K562 (cell line): ENCODE measurements around the gene TIMM8A. TPM values are rescaled to one million over a fixed set of nuclear protein-coding genes. Genes with fewer than 3 reads are reported as not detected.

ENCODE experiments used
- ATF3 ChIP-seq, 2 experiments: fragments of 450-650 bp in 1 of 2; sonication (generic) in 1 of 2; formaldehyde crosslinking in 1 of 2; IDR thresholded peaks in 1 of 2; conservative IDR thresholded peaks in 1 of 2; 2 replicates each; pipeline versions ENCODE4 v1.6.1 to v1.8.1; 2016 to 2023; ENCODE audit warnings: mild to moderate bottlenecking in 2 of 2, moderate library complexity in 2 of 2, inconsistent platforms in 1 of 2, missing genetic modification reagents in 1 of 2
- GABPA ChIP-seq: fragments of 200-800 bp; sonication (Bioruptor generic); conservative IDR thresholded peaks from 2 replicates; pipeline ENCODE4 v1.6.1; 2016; ENCODE audit warnings: low read depth, missing genetic modification characterization, missing compliant biosample characterization
- MEF2A ChIP-seq: IDR thresholded peaks from 2 replicates; pipeline ENCODE4 v1.6.1; 2011; ENCODE audit warnings: low read depth, mild to moderate bottlenecking, low read length, moderate library complexity; ENCODE audit not compliant: control insufficient read depth
- NCOA4 ChIP-seq: fragments of 450-650 bp; IDR thresholded peaks from 2 replicates; pipeline ENCODE4 v1.6.1; 2018; ENCODE audit warnings: mild to moderate bottlenecking; ENCODE audit not compliant: partially characterized antibody
- RBBP5 ChIP-seq: fragments of 200-600 bp; sonication (generic); IDR thresholded peaks from 2 replicates; pipeline ENCODE4 v1.6.1; 2012; ENCODE audit warnings: borderline replicate concordance, mild to moderate bottlenecking, low read length, control low read depth, inconsistent platforms; ENCODE audit not compliant: insufficient read depth, poor library complexity, severe bottlenecking
- YY1 ChIP-seq, 3 experiments: IDR thresholded peaks; 2 replicates each; pipeline ENCODE4 v1.6.1; 2011; ENCODE audit warnings: low read length in 2 of 3, mild to moderate bottlenecking in 2 of 3, moderate library complexity in 2 of 3, borderline replicate concordance in 1 of 3, control low read depth in 1 of 3, low read depth in 1 of 3; ENCODE audit not compliant: insufficient read depth in 3 of 3, insufficient replicate concordance in 2 of 3, control insufficient read depth in 1 of 3, insufficient read length in 1 of 3; ENCODE audit errors: extremely low read depth in 1 of 3
- ZFPM2 ChIP-seq: fragments of 250-450 bp; sonication (Bioruptor Pico); IDR thresholded peaks from 2 replicates; pipeline ENCODE4 v1.5.1; 2022; ENCODE audit warnings: mild to moderate bottlenecking
- polyA plus RNA-seq, 8 experiments: library from polyadenylated mRNA; depleted of rRNA in 4 of 8; stranded (reverse) in 5 of 8; unstranded in 3 of 8; fragments of >200 nt; fragmentation: Nextera tagmentation in 2 of 8; fragmentation: Illumina TruSeq in 1 of 8; extraction: Ambion mirVana in 2 of 8; extraction: Trizol in 1 of 8; gene quantifications; 2 replicates each; pipeline versions ENCODE4 v1.2.1 to v1.2.3, GENCODE V29; 2011 to 2014; ENCODE audit warnings: inconsistent platforms in 1 of 8, missing spikeins in 1 of 8
- total RNA-seq, 7 experiments: library from RNA; depleted of rRNA in 6 of 7; stranded (reverse); fragments of >200 nt in 6 of 7; fragmentation: Illumina TruSeq in 2 of 7; extraction: Trizol in 2 of 7; gene quantifications; 2 replicates each; pipeline versions ENCODE4 v1.2.1 to v1.2.3, GENCODE V29; 2011 to 2021; ENCODE audit warnings: low replicate concordance in 1 of 7
- TF ChIP-seq, protein P1 (sequence below), 2 experiments: fragments of 450-650 bp in 1 of 2; sonication (generic) in 1 of 2; formaldehyde crosslinking; conservative IDR thresholded peaks; 2 replicates each; pipeline versions ENCODE4 v1.4.0 to v1.8.1; 2020 to 2022; ENCODE audit warnings: mild to moderate bottlenecking in 1 of 2, missing genetic modification reagents in 1 of 2
- TF ChIP-seq, protein P2 (sequence below): fragments of 450-650 bp; IDR thresholded peaks from 2 replicates; pipeline ENCODE4 v1.7.0; 2016; ENCODE audit warnings: borderline replicate concordance
- TF ChIP-seq, protein P3 (sequence below): fragments of 450-650 bp; formaldehyde crosslinking; IDR thresholded peaks from 2 replicates; pipeline ENCODE4 v1.4.0; 2020; ENCODE audit warnings: mild to moderate bottlenecking, moderate library complexity
- TF ChIP-seq, protein P4 (sequence below), 3 experiments: fragments of 200-800 bp in 1 of 3; fragments of 250-450 bp in 1 of 3; fragments of 450-650 bp in 1 of 3; sonication (Bioruptor Pico) in 1 of 3; sonication (Bioruptor generic) in 1 of 3; formaldehyde crosslinking in 1 of 3; IDR thresholded peaks; 2 replicates each; pipeline versions ENCODE4 v1.6.1 to v1.8.0; 2016 to 2022; ENCODE audit warnings: mild to moderate bottlenecking in 2 of 3, missing genetic modification characterization in 2 of 3, missing compliant biosample characterization in 1 of 3, moderate library complexity in 1 of 3

The TIMM8A gene
- total and polyA plus RNA-seq, 9 of the 15 experiments (the other 6 are each of a cell fraction or from before 2014, with no cell fraction given): 10.9 to 132 (median 41.1) TPM

GRCh38 chrX:101390664-101391525 is 42.4 kb upstream of the TIMM8A start, which contains the start of gene RPL36A (continued):
- peak; percentile 87 for TF ChIP-seq RBBP5
- peak; percentile 26; the same call in 1 of the 2 replicates for TF ChIP-seq MEF2A
- no peak for TF ChIP-seq ZFPM2
- TF ChIP-seq NCOA4: no peak
- TF ChIP-seq, protein P1, sequence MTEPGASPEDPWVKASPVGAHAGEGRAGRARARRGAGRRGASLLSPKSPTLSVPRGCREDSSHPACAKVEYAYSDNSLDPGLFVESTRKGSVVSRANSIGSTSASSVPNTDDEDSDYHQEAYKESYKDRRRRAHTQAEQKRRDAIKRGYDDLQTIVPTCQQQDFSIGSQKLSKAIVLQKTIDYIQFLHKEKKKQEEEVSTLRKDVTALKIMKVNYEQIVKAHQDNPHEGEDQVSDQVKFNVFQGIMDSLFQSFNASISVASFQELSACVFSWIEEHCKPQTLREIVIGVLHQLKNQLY (CRISPR knock-in tag; conservative IDR thresholded peaks at IDR 0.05): no peak
- peak; percentile 90 for TF ChIP-seq GABPA (tag)
- TF ChIP-seq ATF3 (IDR thresholded peaks at IDR 0.05): peak; percentile 66
- no peak for TF ChIP-seq ATF3 (CRISPR knock-in tag; conservative IDR thresholded peaks at IDR 0.05)
- TF ChIP-seq, protein P2, sequence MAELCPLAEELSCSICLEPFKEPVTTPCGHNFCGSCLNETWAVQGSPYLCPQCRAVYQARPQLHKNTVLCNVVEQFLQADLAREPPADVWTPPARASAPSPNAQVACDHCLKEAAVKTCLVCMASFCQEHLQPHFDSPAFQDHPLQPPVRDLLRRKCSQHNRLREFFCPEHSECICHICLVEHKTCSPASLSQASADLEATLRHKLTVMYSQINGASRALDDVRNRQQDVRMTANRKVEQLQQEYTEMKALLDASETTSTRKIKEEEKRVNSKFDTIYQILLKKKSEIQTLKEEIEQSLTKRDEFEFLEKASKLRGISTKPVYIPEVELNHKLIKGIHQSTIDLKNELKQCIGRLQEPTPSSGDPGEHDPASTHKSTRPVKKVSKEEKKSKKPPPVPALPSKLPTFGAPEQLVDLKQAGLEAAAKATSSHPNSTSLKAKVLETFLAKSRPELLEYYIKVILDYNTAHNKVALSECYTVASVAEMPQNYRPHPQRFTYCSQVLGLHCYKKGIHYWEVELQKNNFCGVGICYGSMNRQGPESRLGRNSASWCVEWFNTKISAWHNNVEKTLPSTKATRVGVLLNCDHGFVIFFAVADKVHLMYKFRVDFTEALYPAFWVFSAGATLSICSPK: no peak
- TF ChIP-seq, protein P3, sequence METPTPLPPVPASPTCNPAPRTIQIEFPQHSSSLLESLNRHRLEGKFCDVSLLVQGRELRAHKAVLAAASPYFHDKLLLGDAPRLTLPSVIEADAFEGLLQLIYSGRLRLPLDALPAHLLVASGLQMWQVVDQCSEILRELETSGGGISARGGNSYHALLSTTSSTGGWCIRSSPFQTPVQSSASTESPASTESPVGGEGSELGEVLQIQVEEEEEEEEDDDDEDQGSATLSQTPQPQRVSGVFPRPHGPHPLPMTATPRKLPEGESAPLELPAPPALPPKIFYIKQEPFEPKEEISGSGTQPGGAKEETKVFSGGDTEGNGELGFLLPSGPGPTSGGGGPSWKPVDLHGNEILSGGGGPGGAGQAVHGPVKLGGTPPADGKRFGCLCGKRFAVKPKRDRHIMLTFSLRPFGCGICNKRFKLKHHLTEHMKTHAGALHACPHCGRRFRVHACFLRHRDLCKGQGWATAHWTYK (CRISPR knock-in tag): no peak
- TF ChIP-seq YY1 (IDR thresholded peaks at IDR 0.05; ENCODE audit: borderline replicate concordance in 1 of 3, control insufficient read depth in 1 of 3, extremely low read depth in 1 of 3, insufficient read depth in 3 of 3, insufficient read length in 1 of 3, insufficient replicate concordance in 2 of 3, low read depth in 1 of 3, low read length in 2 of 3): peak in 2 of 3 experiments; percentile 39 to 45
- TF ChIP-seq, protein P4, sequence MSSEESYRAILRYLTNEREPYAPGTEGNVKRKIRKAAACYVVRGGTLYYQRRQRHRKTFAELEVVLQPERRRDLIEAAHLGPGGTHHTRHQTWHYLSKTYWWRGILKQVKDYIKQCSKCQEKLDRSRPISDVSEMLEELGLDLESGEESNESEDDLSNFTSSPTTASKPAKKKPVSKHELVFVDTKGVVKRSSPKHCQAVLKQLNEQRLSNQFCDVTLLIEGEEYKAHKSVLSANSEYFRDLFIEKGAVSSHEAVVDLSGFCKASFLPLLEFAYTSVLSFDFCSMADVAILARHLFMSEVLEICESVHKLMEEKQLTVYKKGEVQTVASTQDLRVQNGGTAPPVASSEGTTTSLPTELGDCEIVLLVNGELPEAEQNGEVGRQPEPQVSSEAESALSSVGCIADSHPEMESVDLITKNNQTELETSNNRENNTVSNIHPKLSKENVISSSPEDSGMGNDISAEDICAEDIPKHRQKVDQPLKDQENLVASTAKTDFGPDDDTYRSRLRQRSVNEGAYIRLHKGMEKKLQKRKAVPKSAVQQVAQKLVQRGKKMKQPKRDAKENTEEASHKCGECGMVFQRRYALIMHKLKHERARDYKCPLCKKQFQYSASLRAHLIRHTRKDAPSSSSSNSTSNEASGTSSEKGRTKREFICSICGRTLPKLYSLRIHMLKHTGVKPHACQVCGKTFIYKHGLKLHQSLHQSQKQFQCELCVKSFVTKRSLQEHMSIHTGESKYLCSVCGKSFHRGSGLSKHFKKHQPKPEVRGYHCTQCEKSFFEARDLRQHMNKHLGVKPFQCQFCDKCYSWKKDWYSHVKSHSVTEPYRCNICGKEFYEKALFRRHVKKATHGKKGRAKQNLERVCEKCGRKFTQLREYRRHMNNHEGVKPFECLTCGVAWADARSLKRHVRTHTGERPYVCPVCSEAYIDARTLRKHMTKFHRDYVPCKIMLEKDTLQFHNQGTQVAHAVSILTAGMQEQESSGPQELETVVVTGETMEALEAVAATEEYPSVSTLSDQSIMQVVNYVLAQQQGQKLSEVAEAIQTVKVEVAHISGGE (CRISPR knock-in tag; IDR thresholded peaks at IDR 0.05): peak in 1 of 3 experiments; percentile 68; a peak in 2 of 6 replicates
